Fibroblast of lung (primary cell): ENCODE data around the gene ECI2. TPM values are rescaled to one million over a fixed set of nuclear protein-coding genes. Genes with fewer than 3 reads are reported as not detected.

Experiments used
- DNase-seq, 2 donors: peaks; one replicate each; pipeline versions ENCODE4 v3.0.0 to v3.0.0-alpha.2; 2010; ENCODE audit warnings: low read depth in 2 of 2
- H2AFZ ChIP-seq: 2 replicates; pipeline ENCODE4 v1.5.1; 2012; ENCODE audit warnings: low read length, control low read depth, inconsistent platforms
- H3K27ac ChIP-seq: 2 replicates; pipeline ENCODE4 v1.5.1; 2011; ENCODE audit warnings: low read length, control low read depth; ENCODE audit not compliant: insufficient read depth
- H3K27me3 ChIP-seq: 2 replicates; pipeline ENCODE4 v1.5.1; 2011; ENCODE audit warnings: mild to moderate bottlenecking, low read length; ENCODE audit not compliant: control insufficient read depth, insufficient read depth
- H3K36me3 ChIP-seq: 2 replicates; pipeline ENCODE4 v1.5.1; 2011; ENCODE audit warnings: low read length; ENCODE audit not compliant: control insufficient read depth, insufficient read depth
- H3K4me1 ChIP-seq: 2 replicates; pipeline ENCODE4 v1.5.1; 2011; ENCODE audit warnings: low read length; ENCODE audit not compliant: control insufficient read depth, insufficient read depth; ENCODE audit errors: extremely low read depth
- H3K4me2 ChIP-seq: 2 replicates; pipeline ENCODE4 v1.5.1; 2011; ENCODE audit warnings: low read length, control low read depth; ENCODE audit not compliant: insufficient read depth; ENCODE audit errors: extremely low read depth
- H3K4me3 ChIP-seq, 4 experiments: fragments of 200-600 bp in 1 of 4; sonication (generic) in 1 of 4; replicated peaks in 1 of 4; 2 replicates each; pipeline ENCODE4 v1.5.1; 2011 to 2016; ENCODE audit warnings: low read length in 4 of 4, low read depth in 3 of 4, mild to moderate bottlenecking in 3 of 4, control low read depth in 2 of 4, inconsistent platforms in 1 of 4, mixed read lengths in 1 of 4; ENCODE audit not compliant: insufficient read depth in 1 of 4; ENCODE audit errors: control extremely low read depth in 1 of 4
- H3K79me2 ChIP-seq: 2 replicates; pipeline ENCODE4 v1.5.1; 2012; ENCODE audit warnings: mild to moderate bottlenecking, low read length, inconsistent platforms; ENCODE audit not compliant: control insufficient read depth, insufficient read depth
- H3K9ac ChIP-seq: 2 replicates; pipeline ENCODE4 v1.5.1; 2011; ENCODE audit warnings: mild to moderate bottlenecking, low read length, control low read depth; ENCODE audit not compliant: insufficient read depth
- H3K9me3 ChIP-seq: 2 replicates; pipeline ENCODE4 v1.5.1; 2012; ENCODE audit warnings: low read depth, low read length; ENCODE audit not compliant: control insufficient read depth, insufficient read depth
- H4K20me1 ChIP-seq: 2 replicates; pipeline ENCODE4 v1.5.1; 2011; ENCODE audit warnings: low read length; ENCODE audit not compliant: control insufficient read depth, insufficient read depth; ENCODE audit errors: extremely low read depth
- EZH2 ChIP-seq: IDR thresholded peaks from 2 replicates; pipeline ENCODE4 v1.5.1; 2012; ENCODE audit warnings: low read length, control low read depth, mild to moderate bottlenecking; ENCODE audit errors: missing control alignments
- polyA plus RNA-seq, 2 donors: library from polyadenylated mRNA; depleted of rRNA in 1 of 2; stranded (reverse) in 1 of 2; unstranded in 1 of 2; fragments of >200 nt; gene quantifications; 2 replicates each; pipeline ENCODE4 v1.2.1, GENCODE V29; 2011 to 2012; ENCODE audit warnings: missing spikeins in 1 of 2
- total RNA-seq: library from RNA; depleted of rRNA; stranded (reverse); fragments of >200 nt; gene quantifications from 2 replicates; pipeline ENCODE4 v1.2.1, GENCODE V29; 2014
- TF ChIP-seq, protein P1 (sequence below), 2 donors: IDR thresholded peaks in 1 of 2; conservative IDR thresholded peaks in 1 of 2; 1 replicate in 1 of 2; 2 replicates in 1 of 2; pipeline ENCODE4 v1.5.1; 2011 to 2012; ENCODE audit warnings: low read length in 2 of 2, control low read depth in 1 of 2, inconsistent platforms in 1 of 2, low read depth in 1 of 2, mild to moderate bottlenecking in 1 of 2

ECI2 gene
- total and polyA plus RNA-seq, 2 donors (not counting 1 experiment from before 2014, with no cell fraction given), result 85.2 to 157 TPM

GRCh38 chr6:4105980-4106536 is 29.3 kb downstream of the ECI2 start:
- TF ChIP-seq, protein P1, sequence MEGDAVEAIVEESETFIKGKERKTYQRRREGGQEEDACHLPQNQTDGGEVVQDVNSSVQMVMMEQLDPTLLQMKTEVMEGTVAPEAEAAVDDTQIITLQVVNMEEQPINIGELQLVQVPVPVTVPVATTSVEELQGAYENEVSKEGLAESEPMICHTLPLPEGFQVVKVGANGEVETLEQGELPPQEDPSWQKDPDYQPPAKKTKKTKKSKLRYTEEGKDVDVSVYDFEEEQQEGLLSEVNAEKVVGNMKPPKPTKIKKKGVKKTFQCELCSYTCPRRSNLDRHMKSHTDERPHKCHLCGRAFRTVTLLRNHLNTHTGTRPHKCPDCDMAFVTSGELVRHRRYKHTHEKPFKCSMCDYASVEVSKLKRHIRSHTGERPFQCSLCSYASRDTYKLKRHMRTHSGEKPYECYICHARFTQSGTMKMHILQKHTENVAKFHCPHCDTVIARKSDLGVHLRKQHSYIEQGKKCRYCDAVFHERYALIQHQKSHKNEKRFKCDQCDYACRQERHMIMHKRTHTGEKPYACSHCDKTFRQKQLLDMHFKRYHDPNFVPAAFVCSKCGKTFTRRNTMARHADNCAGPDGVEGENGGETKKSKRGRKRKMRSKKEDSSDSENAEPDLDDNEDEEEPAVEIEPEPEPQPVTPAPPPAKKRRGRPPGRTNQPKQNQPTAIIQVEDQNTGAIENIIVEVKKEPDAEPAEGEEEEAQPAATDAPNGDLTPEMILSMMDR (conservative IDR thresholded peaks at IDR 0.05 in 1 of 2, IDR thresholded peaks at IDR 0.05 in 1 of 2; ENCODE audit: low read depth in 1 of 2, low read length in 2 of 2), result no peak
- TF ChIP-seq EZH2, result no peak
- Histone ChIP-seq H4K20me1 (no peaks in the 10 kb centered on the region), H3K4me2 (no peak overlapping the region), H3K27ac (no peak overlapping the region), H3K4me3 (no peak overlapping the region), H2AFZ (no peak overlapping the region), H3K9me3 (no peaks in the 10 kb centered on the region), H3K36me3 (no peaks in the 10 kb centered on the region), H3K27me3 (no peaks in the 10 kb centered on the region), H3K4me1 (peaks cover 3% of the 10 kb centered on the region), H3K9ac (no peak overlapping the region), H3K79me2 (no peaks in the 10 kb centered on the region)
- DNase-seq, result no peak

GRCh38 chr6:4103929-4104328 is 31.4 kb downstream of the ECI2 start:
- no peaks in the 10 kb centered on the region for H3K79me2 ChIP-seq
- H3K9me3 ChIP-seq, result no peaks in the 10 kb centered on the region
- no peaks in the 10 kb centered on the region for H3K4me1 ChIP-seq
- no peaks in the 10 kb centered on the region for H3K36me3 ChIP-seq
- H2AFZ ChIP-seq, result no peak overlapping the region
- no peak overlapping the region for H3K4me2 ChIP-seq
- H3K27ac ChIP-seq, result no peak overlapping the region
- peak in 1 of 2 donors; percentile 20 for DNase-seq
- no peaks in the 10 kb centered on the region for H4K20me1 ChIP-seq
- TF ChIP-seq, protein P1 (conservative IDR thresholded peaks at IDR 0.05 in 1 of 2, IDR thresholded peaks at IDR 0.05 in 1 of 2; ENCODE audit: low read depth in 1 of 2, low read length in 2 of 2), result no peak
- no peak for TF ChIP-seq EZH2
- no peak overlapping the region for H3K4me3 ChIP-seq
- H3K9ac ChIP-seq, result no peak overlapping the region
- no peaks in the 10 kb centered on the region for H3K27me3 ChIP-seq

DNA sequence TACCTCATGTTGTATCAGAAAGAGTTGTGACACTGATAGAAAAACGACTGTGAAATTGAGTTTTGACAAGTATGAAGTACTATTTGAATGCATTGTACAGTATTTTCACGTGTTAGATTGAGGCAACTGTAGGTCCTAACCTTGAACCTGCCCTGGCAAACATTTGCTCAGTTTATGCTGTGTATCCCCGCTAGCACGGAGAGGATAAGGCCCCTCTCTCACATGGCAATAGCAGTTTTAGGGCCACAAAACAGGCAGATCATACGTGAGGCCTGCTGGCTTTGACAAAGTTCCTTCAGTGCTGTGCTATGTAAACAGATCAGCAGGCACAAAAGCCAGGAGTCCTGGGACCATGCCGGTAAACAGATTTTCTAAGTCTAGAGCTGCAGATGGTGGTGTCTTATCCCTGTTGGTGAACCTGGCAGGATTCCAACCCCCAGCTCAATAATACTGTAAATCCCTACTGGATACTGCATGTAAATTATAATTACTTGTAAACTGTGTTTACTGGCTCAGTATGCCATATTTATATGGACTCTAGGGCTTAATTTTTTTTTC is 32.6 kb downstream of the ECI2 start:
- Histone ChIP-seq H3K27me3 (no peaks in the 10 kb centered on the region), H3K4me2 (no peak overlapping the region), H3K27ac (no peak overlapping the region), H3K36me3 (no peaks in the 10 kb centered on the region), H3K4me1 (no peaks in the 10 kb centered on the region), H3K79me2 (no peaks in the 10 kb centered on the region), H3K4me3 (no peak overlapping the region), H3K9ac (no peak overlapping the region), H3K9me3 (no peaks in the 10 kb centered on the region), H4K20me1 (no peaks in the 10 kb centered on the region), H2AFZ (no peak overlapping the region)
- TF ChIP-seq, protein P1 (conservative IDR thresholded peaks at IDR 0.05 in 1 of 2, IDR thresholded peaks at IDR 0.05 in 1 of 2; ENCODE audit: low read depth in 1 of 2, low read length in 2 of 2), result no peak
- no peak for TF ChIP-seq EZH2
- DNase-seq, result no peak
